Measurements from ENCODE around the gene RBBP5. TPM values are rescaled to one million over a fixed set of nuclear protein-coding genes. Genes with fewer than 3 reads are reported as not detected.
A peak's percentile ranks its signal among the peaks of the same experiment; 100 is the strongest.

The RBBP5 gene
- total and polyA plus RNA-seq, 2 of the 4 experiments (the other 2 are of a cell fraction): 7.3 to 37.5 TPM

DNA sequence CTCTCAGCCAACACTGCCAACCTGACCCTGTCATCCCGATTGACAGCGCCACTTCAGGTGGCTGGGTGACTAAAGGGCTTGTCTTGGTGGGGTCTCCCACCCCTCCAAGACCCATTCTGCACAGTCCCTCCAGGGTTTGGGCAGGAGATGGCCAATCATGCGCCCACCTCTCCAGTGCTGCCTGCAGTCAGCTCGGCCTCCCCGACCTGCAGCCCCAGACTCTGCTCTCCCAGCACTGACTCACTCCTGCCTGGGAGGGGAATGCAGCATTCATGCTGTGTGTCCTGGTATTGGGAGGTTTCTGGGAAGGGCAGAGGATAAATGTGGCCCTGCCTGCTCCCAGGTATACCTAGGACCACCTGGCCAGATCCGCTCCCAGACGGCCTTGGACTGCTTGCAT lies 47.3 kb downstream of the RBBP5 start:
- Histone ChIP-seq H2BK5ac (ENCODE audit: low read depth, low read length, poor library complexity, severe bottlenecking) (no peak overlapping the region), H3K4me3 (ENCODE audit: insufficient read depth, low read depth, low read length) (no peak overlapping the region), H2AK9ac (replicated peaks; ENCODE audit: low read depth, low read length, poor library complexity) (no peak overlapping the region), H3K79me1 (ENCODE audit: low read depth in 1 of 2, low read length in 2 of 2) (no peaks in the 10 kb centered on the region), H3K27ac (ENCODE audit: insufficient read depth, low read length) (no peak overlapping the region), H3K4ac (ENCODE audit: low read depth, low read length) (no peak overlapping the region), H3K27me3 (ENCODE audit: control insufficient read depth, insufficient read depth, low read length) (no peaks in the 10 kb centered on the region; the same call in none of the 2 replicates), H4K5ac (ENCODE audit: low read depth, low read length) (no peak overlapping the region), H2BK120ac (ENCODE audit: low read depth, low read length) (no peak overlapping the region), H3K23ac (ENCODE audit: low read depth, low read length) (no peak overlapping the region), H3K36me3 (ENCODE audit: control insufficient read depth, insufficient read depth, low read length) (no peaks in the 10 kb centered on the region), H3K18ac (ENCODE audit: low read depth, low read length) (no peak overlapping the region), H3K9me3 (ENCODE audit: control insufficient read depth, insufficient read depth, low read length) (no peaks in the 10 kb centered on the region), H3K4me1 (ENCODE audit: control insufficient read depth, insufficient read depth, low read length) (no peaks in the 10 kb centered on the region; the same call in 1 of the 2 replicates), H3K4me2 (ENCODE audit: low read depth, low read length) (no peak overlapping the region), H4K20me1 (ENCODE audit: insufficient read depth, low read length) (no peaks in the 10 kb centered on the region), H3K14ac (replicated peaks; ENCODE audit: low read depth, low read length) (no peak overlapping the region), H3K56ac (ENCODE audit: extremely low read depth, insufficient read depth, low read length) (no peak overlapping the region), H4K8ac (ENCODE audit: low read depth in 2 of 2, low read length in 2 of 2) (no peak overlapping the region), H4K91ac (ENCODE audit: insufficient read depth, low read depth, low read length) (no peak overlapping the region), H3K9ac (ENCODE audit: low read depth, low read length) (no peak overlapping the region), H2BK20ac (ENCODE audit: low read depth, low read length) (no peak overlapping the region), H2BK15ac (ENCODE audit: low read depth, low read length) (no peak overlapping the region), H2AFZ (replicated peaks; ENCODE audit: low read length, poor library complexity) (no peak overlapping the region), H3K9me1 (ENCODE audit: insufficient read depth, low read length) (no peaks in the 10 kb centered on the region; the same call in 1 of the 2 replicates), H2AK5ac (ENCODE audit: low read depth, low read length) (no peak overlapping the region)
- dilution Hi-C loops (cut with HindIII; ENCODE audit: low sequenced_read_pairs, unreplicated experiment) (no loop called here), in situ Hi-C loops (cut with MboI; ENCODE audit: low sequenced_read_pairs) (no loop called here), intact Hi-C loops (cut with micrococcal nuclease) (no loop called here)
- no TSS peak for BruUV-seq (replicated peaks)
- peak; percentile 7 for DNase-seq
- WGBS, 2 experiments (ENCODE audit: extremely low coverage in 2 of 2, insufficient read length in 1 of 2): no CpG with 5 or more reads among the region's 7 CpGs
- no peak for TF ChIP-seq NFE2L2 (IDR thresholded peaks at IDR 0.05; ENCODE audit: low read depth, low read length)
- TF ChIP-seq, protein P1, sequence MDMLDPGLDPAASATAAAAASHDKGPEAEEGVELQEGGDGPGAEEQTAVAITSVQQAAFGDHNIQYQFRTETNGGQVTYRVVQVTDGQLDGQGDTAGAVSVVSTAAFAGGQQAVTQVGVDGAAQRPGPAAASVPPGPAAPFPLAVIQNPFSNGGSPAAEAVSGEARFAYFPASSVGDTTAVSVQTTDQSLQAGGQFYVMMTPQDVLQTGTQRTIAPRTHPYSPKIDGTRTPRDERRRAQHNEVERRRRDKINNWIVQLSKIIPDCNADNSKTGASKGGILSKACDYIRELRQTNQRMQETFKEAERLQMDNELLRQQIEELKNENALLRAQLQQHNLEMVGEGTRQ (IDR thresholded peaks at IDR 0.05; ENCODE audit: low read depth, low read length): no peak
- no peak for TF ChIP-seq RCOR1 (IDR thresholded peaks at IDR 0.05; ENCODE audit: insufficient replicate concordance, low read length)
- TF ChIP-seq CHD1 (IDR thresholded peaks at IDR 0.05; ENCODE audit: low read depth, low read length): no peak
- no peak for TF ChIP-seq RAD21 (IDR thresholded peaks at IDR 0.05; ENCODE audit: low read length)
- no peak for TF ChIP-seq CEBPB (IDR thresholded peaks at IDR 0.05; ENCODE audit: low read depth, low read length)
- TF ChIP-seq, protein P2, sequence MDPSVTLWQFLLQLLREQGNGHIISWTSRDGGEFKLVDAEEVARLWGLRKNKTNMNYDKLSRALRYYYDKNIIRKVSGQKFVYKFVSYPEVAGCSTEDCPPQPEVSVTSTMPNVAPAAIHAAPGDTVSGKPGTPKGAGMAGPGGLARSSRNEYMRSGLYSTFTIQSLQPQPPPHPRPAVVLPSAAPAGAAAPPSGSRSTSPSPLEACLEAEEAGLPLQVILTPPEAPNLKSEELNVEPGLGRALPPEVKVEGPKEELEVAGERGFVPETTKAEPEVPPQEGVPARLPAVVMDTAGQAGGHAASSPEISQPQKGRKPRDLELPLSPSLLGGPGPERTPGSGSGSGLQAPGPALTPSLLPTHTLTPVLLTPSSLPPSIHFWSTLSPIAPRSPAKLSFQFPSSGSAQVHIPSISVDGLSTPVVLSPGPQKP (IDR thresholded peaks at IDR 0.05; ENCODE audit: borderline replicate concordance, low read depth, low read length): no peak
- TF ChIP-seq POLR2A (IDR thresholded peaks at IDR 0.05; ENCODE audit: low read depth, low read length): no peak
- ATAC-seq (ENCODE audit: low read depth): no peak
- CTCF ChIA-PET: interaction anchor here (1.6 kb wide), 1 partner anchor 13 kb away, joined by 7 read pairs; no protein-coding TSS in a partner anchor
- POLR2A ChIA-PET (ENCODE audit: unreplicated experiment): no interaction called here

Measured in IMR-90 (cell line).